A549 (cell line): ENCODE measurements around the gene DCP2. TPM values are rescaled to one million over a fixed set of nuclear protein-coding genes. Genes with fewer than 3 reads are reported as not detected.

Experiments
- ATAC-seq, 2 experiments: fragments of 200-7000 bp in 1 of 2; fragments of >200 bp in 1 of 2; cut with Nextera tagmentation in 1 of 2; cut with Tn5 transposase in 1 of 2; 3 replicates each; pipeline versions ENCODE4 v1.8.0 to v1.9.1; 2018 to 2020; ENCODE audit warnings: mild to moderate bottlenecking in 1 of 2, moderate library complexity in 1 of 2
- CTCF ChIA-PET: fragments of 300-600 bp; sonication (Branson Sonifier 250); formaldehyde crosslinking; extraction: SDS; loops from one replicate; lab custom pipeline; 2021; ENCODE audit warnings: antibody characterized with exemption, inconsistent platforms; lab: Yijun Ruan, JAX
- POLR2A ChIA-PET: fragments of 350-600 bp; formaldehyde crosslinking; extraction: SDS; loops from one replicate; lab custom pipeline; 2021; ENCODE audit warnings: antibody characterized with exemption, inconsistent platforms; lab: Yijun Ruan, JAX
- DNase-seq, 2 experiments: peaks; one replicate each; pipeline versions ENCODE4 v3.0.0 to v3.0.0-alpha.2; 2011 to 2016; ENCODE audit warnings: low read depth in 1 of 2, low spot score in 1 of 2
- FAIRE-seq: peaks from 2 replicates; lab custom pipeline; 2011; peaks lifted over from hg19 to GRCh38; lab: Jason Lieb, UNC
- H3K27ac ChIP-seq, 2 experiments: fragments of >200 bp; sonication (Bioruptor Twin); formaldehyde crosslinking; 3 replicates each; pipeline ENCODE4 v1.5.1; 2016 to 2017
- H3K4me1 ChIP-seq: fragments of >200 bp; sonication (Bioruptor Twin); formaldehyde crosslinking; 3 replicates; pipeline ENCODE4 v1.6.1; 2016
- H3K4me2 ChIP-seq: fragments of >200 bp; sonication (Bioruptor Twin); formaldehyde crosslinking; 3 replicates; pipeline ENCODE4 v1.6.1; 2016
- H3K4me3 ChIP-seq: fragments of >200 bp; sonication (Bioruptor Twin); formaldehyde crosslinking; 3 replicates; pipeline ENCODE4 v1.5.1; 2016
- H3K9me3 ChIP-seq: fragments of >200 bp; sonication (Bioruptor Twin); formaldehyde crosslinking; 3 replicates; pipeline ENCODE4 v1.6.1; 2016
- ATOH8 ChIP-seq: fragments of 250-450 bp; sonication (Bioruptor Pico); IDR thresholded peaks from 2 replicates; pipeline ENCODE4 v1.5.0; 2020; ENCODE audit warnings: low read depth, mild to moderate bottlenecking, moderate library complexity
- BCL3 ChIP-seq: fragments of >200 bp; sonication (Bioruptor Twin); formaldehyde crosslinking; IDR thresholded peaks from 3 replicates; pipeline ENCODE4 v1.6.1; 2016
- CHD2 ChIP-seq: fragments of 150-350 bp; IDR thresholded peaks from 2 replicates; pipeline ENCODE4 v1.6.1; 2014; ENCODE audit warnings: low read length; ENCODE audit not compliant: partially characterized antibody
- EHF ChIP-seq: fragments of 250-450 bp; sonication (Bioruptor Pico); IDR thresholded peaks from 2 replicates; pipeline ENCODE4 v1.5.0; 2020; ENCODE audit warnings: mild to moderate bottlenecking
- EP300 ChIP-seq, 2 experiments: fragments of >200 bp; sonication (Bioruptor Twin); formaldehyde crosslinking; IDR thresholded peaks; 2 replicates in 1 of 2; 3 replicates in 1 of 2; pipeline ENCODE4 v1.6.1; 2016 to 2017
- HDAC2 ChIP-seq: fragments of 200-600 bp; sonication (generic); IDR thresholded peaks from 2 replicates; pipeline ENCODE4 v1.6.1; 2016
- HEYL ChIP-seq: fragments of 250-450 bp; sonication (Bioruptor Pico); IDR thresholded peaks from 2 replicates; pipeline ENCODE4 v1.8.0; 2021; ENCODE audit warnings: mild to moderate bottlenecking, moderate library complexity
- HMGXB4 ChIP-seq: fragments of 250-450 bp; sonication (Bioruptor Pico); IDR thresholded peaks from 2 replicates; pipeline ENCODE4 v1.5.0; 2021; ENCODE audit warnings: mild to moderate bottlenecking, moderate library complexity, borderline replicate concordance
- HOXB5 ChIP-seq: fragments of 250-450 bp; sonication (Bioruptor Pico); IDR thresholded peaks from 2 replicates; pipeline ENCODE4 v1.5.0; 2020; ENCODE audit warnings: mild to moderate bottlenecking, moderate library complexity
- KDM5A ChIP-seq: fragments of 200-600 bp; sonication (generic); IDR thresholded peaks from 2 replicates; pipeline ENCODE4 v1.6.1; 2016; ENCODE audit warnings: antibody characterized with exemption, mild to moderate bottlenecking
- MAFK ChIP-seq: fragments of 450-650 bp; IDR thresholded peaks from 2 replicates; pipeline ENCODE4 v1.6.1; 2014; ENCODE audit not compliant: partially characterized antibody
- NFE2L2 ChIP-seq: fragments of 150-350 bp; conservative IDR thresholded peaks from 2 replicates; pipeline ENCODE4 v1.6.1; 2014; ENCODE audit warnings: low read length
- NPAS2 ChIP-seq: fragments of 250-450 bp; sonication (Bioruptor Pico); IDR thresholded peaks from 2 replicates; pipeline ENCODE4 v1.8.0; 2022; ENCODE audit warnings: mild to moderate bottlenecking, moderate library complexity, borderline replicate concordance
- PBX3 ChIP-seq: IDR thresholded peaks from 2 replicates; pipeline ENCODE4 v1.6.1; 2012
- POLR2A ChIP-seq: IDR thresholded peaks from 2 replicates; pipeline ENCODE4 v1.6.1; 2012; ENCODE audit warnings: mild to moderate bottlenecking, low read length
- RAD21 ChIP-seq, 2 experiments: fragments of >200 bp in 1 of 2; sonication (Bioruptor Twin) in 1 of 2; formaldehyde crosslinking in 1 of 2; IDR thresholded peaks in 1 of 2; conservative IDR thresholded peaks in 1 of 2; 2 replicates in 1 of 2; 3 replicates in 1 of 2; pipeline ENCODE4 v1.6.1; 2012 to 2018; ENCODE audit warnings: inconsistent platforms in 1 of 2
- RCOR1 ChIP-seq: fragments of 150-350 bp; IDR thresholded peaks from 2 replicates; pipeline ENCODE4 v1.6.1; 2014; ENCODE audit warnings: antibody characterized with exemption, low read length, low read depth
- SREBF2 ChIP-seq: fragments of 450-650 bp; IDR thresholded peaks from 2 replicates; pipeline ENCODE4 v1.6.1; 2014; ENCODE audit warnings: mild to moderate bottlenecking, moderate library complexity
- TFCP2L1 ChIP-seq: fragments of 250-450 bp; sonication (Bioruptor Pico); IDR thresholded peaks from 2 replicates; pipeline ENCODE4 v1.5.0; 2021; ENCODE audit warnings: mild to moderate bottlenecking
- ZNF302 ChIP-seq: fragments of 250-450 bp; sonication (Bioruptor Pico); IDR thresholded peaks from 2 replicates; pipeline ENCODE4 v1.9.0; 2021; ENCODE audit warnings: inconsistent platforms, mild to moderate bottlenecking, moderate library complexity
- WGBS: methylation state at CpG from one replicate; pipeline ENCODE4 v1.1.6; 2017; ENCODE audit errors: missing lambda C conversion rate; 5-methylcytosine and 5-hydroxymethylcytosine counted together
- polyA plus RNA-seq, 4 experiments: library from polyadenylated mRNA; depleted of rRNA in 3 of 4; stranded (reverse); fragments of >200 nt; fragmentation: RNase III in 1 of 4; extraction: RNeasy Plus Mini Kit Qiagen cat#74134 plus additional on column Dnase treatment in 1 of 4; gene quantifications; 2 replicates in 3 of 4; 3 replicates in 1 of 4; pipeline ENCODE4 v1.2.3, GENCODE V29; 2011 to 2017

DCP2 gene
- polyA plus RNA-seq, 2 of the 4 experiments (the other 2 are of a cell fraction) = 7.2 to 16.1 TPM

GRCh38 chr5:113036826-113037225 lies 60.2 kb downstream of the DCP2 start:
- ChIA-PET POLR2A (no interaction called here), CTCF (no interaction called here)
- no peak overlapping the region for H3K4me2 ChIP-seq
- H3K9me3 ChIP-seq = no peaks in the 10 kb centered on the region
- H3K4me3 ChIP-seq = no peak overlapping the region
- no peak overlapping the region for H3K27ac ChIP-seq
- no peaks in the 10 kb centered on the region for H3K4me1 ChIP-seq
- WGBS = 78% methylated on average over 1 of the region's 1 CpG
- TF ChIP-seq KDM5A (no peak), MAFK (peak; percentile 53), TFCP2L1 (CRISPR knock-in tag) (no peak), RCOR1 (no peak), HEYL (CRISPR knock-in tag) (no peak)
- ATAC-seq = no peak
- no peak for FAIRE-seq
- DNase-seq = no peak

- H3K27ac ChIP-seq = no peak overlapping the region
Measured at GRCh38 chr5:113038136-113038535, 61.5 kb downstream of the DCP2 start.

More at GRCh38 chr5:113038136-113038535, 61.5 kb downstream of the DCP2 start:
- FAIRE-seq (no peak), ATAC-seq (no peak)
- CTCF ChIA-PET = no interaction called here
- H3K9me3 ChIP-seq = no peaks in the 10 kb centered on the region
- no peak overlapping the region for H3K4me3 ChIP-seq
- no peaks in the 10 kb centered on the region for H3K4me1 ChIP-seq
- TF ChIP-seq SREBF2 = no peak
- TF ChIP-seq NPAS2 (CRISPR knock-in tag) = no peak
- no peak for TF ChIP-seq BCL3
- TF ChIP-seq EHF = no peak
- no peak for TF ChIP-seq PBX3
- TF ChIP-seq EP300 (IDR thresholded peaks at IDR 0.05) = no peak
- no peak for TF ChIP-seq ZNF302 (CRISPR knock-in tag)
- TF ChIP-seq POLR2A = no peak
- no peak for TF ChIP-seq ATOH8 (CRISPR knock-in tag)
- TF ChIP-seq HDAC2 = no peak
- TF ChIP-seq HOXB5 (CRISPR knock-in tag) = no peak
- no peak for TF ChIP-seq HMGXB4 (CRISPR knock-in tag)
- no peak for TF ChIP-seq HEYL (CRISPR knock-in tag)
- TF ChIP-seq NFE2L2 = no peak
- no peak for TF ChIP-seq CHD2
- TF ChIP-seq RAD21 (conservative IDR thresholded peaks at IDR 0.05 in 1 of 2, IDR thresholded peaks at IDR 0.05 in 1 of 2) = no peak
- TF ChIP-seq, all 56 proteins: peak for 0
- 42% methylated on average over 1 of the region's 1 CpG for WGBS
- POLR2A ChIA-PET = no interaction called here
- H3K4me2 ChIP-seq = no peak overlapping the region
- DNase-seq = no peak
